Astrocyte of the spinal cord (primary cell): ENCODE data around the gene EEF1AKMT4.

ENCODE experiments used
- DNase-seq: peaks from one replicate; pipeline ENCODE4 v3.0.0; 2011; ENCODE audit warnings: low read depth, low spot score
- H3K4me3 ChIP-seq: 2 replicates; pipeline ENCODE4 v1.5.1; 2011; ENCODE audit warnings: low read depth, mild to moderate bottlenecking, low read length, moderate library complexity
- CTCF ChIP-seq: IDR thresholded peaks from 2 replicates; pipeline ENCODE4 v1.5.1; 2012; ENCODE audit warnings: low read depth, mild to moderate bottlenecking, low read length, inconsistent platforms
- in situ Hi-C: cut with HindIII; loops from 2 replicates; pipeline ENCODE4 v1.10.0; 2017; ENCODE audit warnings: low sequenced_read_pairs

The EEF1AKMT4 gene

GRCh38 chr3:184218814-184219213 is 30.7 kb upstream of the EEF1AKMT4 start:
- no peak for DNase-seq
- in situ Hi-C loops = no loop called here
- no peak overlapping the region for H3K4me3 ChIP-seq

GRCh38 chr3:184222521-184222920 is 27.0 kb upstream of the EEF1AKMT4 start:
- no peak for DNase-seq
- TF ChIP-seq CTCF = no peak
- in situ Hi-C loops = no loop called here
- H3K4me3 ChIP-seq = no peak overlapping the region

More at GRCh38 chr3:184218814-184219213, 30.7 kb upstream of the EEF1AKMT4 start:
- TF ChIP-seq CTCF = no peak

- DNase-seq = no peak
- TF ChIP-seq CTCF = no peak
- in situ Hi-C loops = no loop called here
- H3K4me3 ChIP-seq = no peak overlapping the region
Observed at GRCh38 chr3:184223946-184224345, 25.5 kb upstream of the EEF1AKMT4 start.

GRCh38 chr3:184227481-184227935 is 22.0 kb upstream of the EEF1AKMT4 start:
- no peak for DNase-seq
- H3K4me3 ChIP-seq = no peak overlapping the region
- TF ChIP-seq CTCF = peak; percentile 88
- in situ Hi-C loops = no loop called here

GRCh38 chr3:184228376-184229137 is 20.9 kb upstream of the EEF1AKMT4 start:
- DNase-seq = no peak
- in situ Hi-C loops = no loop called here
- no peak overlapping the region for H3K4me3 ChIP-seq
- TF ChIP-seq CTCF = no peak

- peak within 1 kb of the TSS; percentile 12 for H3K4me3 ChIP-seq
- DNase-seq = peak; percentile 18
- in situ Hi-C loops = no loop called here
- no peak for TF ChIP-seq CTCF
Observed at GRCh38 chr3:184229394-184230080, 19.9 kb upstream of the EEF1AKMT4 start, which contains the start of gene VWA5B2. TSS of gene VWA5B2 (plus strand) at chr3:184229585. CDS start at chr3:184230529, 944 bp downstream.
